Mucosa of stomach (tissue), 1 donor: ENCODE measurements around the gene CALY.

Experiments used
- H3K27me3 ChIP-seq: one replicate; pipeline ENCODE4 v1.7.0; 2013; ENCODE audit warnings: mild to moderate bottlenecking, low read length; ENCODE audit not compliant: control insufficient read depth, insufficient read depth
- H3K36me3 ChIP-seq: one replicate; pipeline ENCODE4 v1.7.0; 2013; ENCODE audit warnings: low read length; ENCODE audit not compliant: control insufficient read depth, insufficient read depth
- H3K4me1 ChIP-seq: one replicate; pipeline ENCODE4 v1.7.0; 2013; ENCODE audit warnings: mild to moderate bottlenecking, low read length; ENCODE audit not compliant: control insufficient read depth, insufficient read depth
- H3K4me3 ChIP-seq: one replicate; pipeline ENCODE4 v1.7.0; 2013; ENCODE audit warnings: low read length
- H3K9ac ChIP-seq: one replicate; pipeline ENCODE4 v1.7.0; 2013; ENCODE audit warnings: mild to moderate bottlenecking, low read length, moderate library complexity
- H3K9me3 ChIP-seq: one replicate; pipeline ENCODE4 v1.7.0; 2013; ENCODE audit warnings: mild to moderate bottlenecking, low read length, moderate library complexity; ENCODE audit not compliant: control insufficient read depth
- donor health status: Pancreatic carcinoma.

CALY gene

DNA sequence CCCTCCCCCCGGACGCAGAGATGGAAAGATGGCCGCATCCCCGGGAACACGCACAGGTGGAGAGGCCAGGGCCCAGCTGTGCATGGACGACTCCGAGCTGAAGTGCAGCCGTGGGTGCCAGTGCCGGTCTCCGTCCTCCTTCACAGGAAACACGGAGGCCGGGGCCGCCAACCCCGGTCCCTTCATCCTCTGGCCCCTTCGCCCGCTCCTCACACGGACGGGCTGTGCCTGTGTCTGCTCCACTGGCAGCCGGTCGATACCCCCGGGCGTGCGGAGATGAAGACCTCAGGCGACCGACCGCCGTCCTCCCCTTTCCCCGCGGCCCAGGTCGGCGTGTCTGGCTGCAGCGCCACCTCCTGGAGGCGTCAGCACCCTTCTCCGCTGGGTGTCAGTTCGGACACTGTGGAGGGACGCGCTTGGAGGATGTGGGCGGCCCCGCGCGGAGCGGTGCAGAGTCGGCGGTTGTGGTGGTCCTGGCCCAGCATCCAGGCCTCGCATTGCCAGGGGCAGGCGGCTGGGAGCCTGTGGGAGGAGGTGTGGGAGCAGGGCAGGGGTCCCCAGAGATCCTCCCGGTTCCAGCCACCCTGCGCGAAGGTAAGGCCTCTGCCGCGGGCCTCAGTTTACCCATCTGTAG lies 18.1 kb downstream of the CALY start:
- H3K9ac ChIP-seq = no peak overlapping the region
- H3K4me3 ChIP-seq = no peak overlapping the region
- peaks cover 9% of the 10 kb centered on the region for H3K27me3 ChIP-seq
- H3K9me3 ChIP-seq = no peaks in the 10 kb centered on the region
- H3K36me3 ChIP-seq = no peaks in the 10 kb centered on the region
- no peaks in the 10 kb centered on the region for H3K4me1 ChIP-seq

GRCh38 chr10:133316732-133317131 lies 20.0 kb downstream of the CALY start:
- H3K4me1 ChIP-seq = no peaks in the 10 kb centered on the region
- no peak overlapping the region for H3K4me3 ChIP-seq
- peaks cover 9% of the 10 kb centered on the region for H3K27me3 ChIP-seq
- H3K9ac ChIP-seq = no peak overlapping the region
- H3K36me3 ChIP-seq = no peaks in the 10 kb centered on the region
- H3K9me3 ChIP-seq = no peaks in the 10 kb centered on the region

GRCh38 chr10:133316266-133316665 lies 20.4 kb downstream of the CALY start:
- Histone ChIP-seq H3K36me3 (no peaks in the 10 kb centered on the region), H3K27me3 (peaks cover 9% of the 10 kb centered on the region), H3K9ac (no peak overlapping the region), H3K4me3 (no peak overlapping the region), H3K4me1 (no peaks in the 10 kb centered on the region), H3K9me3 (no peaks in the 10 kb centered on the region)

DNA sequence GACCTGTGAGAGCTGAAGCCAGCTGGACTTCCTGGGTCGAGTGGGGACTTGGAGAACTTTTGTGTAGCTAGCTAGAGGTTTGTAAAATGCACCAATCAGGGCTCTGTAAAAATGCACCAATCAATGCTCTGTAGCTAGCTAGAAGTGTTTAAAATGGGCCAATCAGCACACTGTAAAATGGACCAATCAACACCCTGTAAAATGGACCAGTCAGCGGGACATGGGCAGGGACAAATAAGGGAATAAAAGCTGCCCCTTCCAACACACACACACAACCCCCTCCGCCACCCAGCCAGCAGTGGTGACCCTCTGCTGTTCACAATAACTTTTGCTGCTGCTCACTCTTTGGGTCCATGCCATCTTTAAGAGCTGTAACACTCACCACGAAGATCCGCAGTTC lies 20.8 kb downstream of the CALY start:
- Histone ChIP-seq H3K36me3 (no peaks in the 10 kb centered on the region), H3K4me1 (no peaks in the 10 kb centered on the region), H3K27me3 (peaks cover 9% of the 10 kb centered on the region), H3K9ac (no peak overlapping the region), H3K9me3 (no peaks in the 10 kb centered on the region), H3K4me3 (no peak overlapping the region)

- peaks cover 6% of the 10 kb centered on the region for H3K4me1 ChIP-seq
- no peaks in the 10 kb centered on the region for H3K36me3 ChIP-seq
- peaks cover 9% of the 10 kb centered on the region for H3K27me3 ChIP-seq
- no peaks in the 10 kb centered on the region for H3K9me3 ChIP-seq
- no peak overlapping the region for H3K4me3 ChIP-seq
- H3K9ac ChIP-seq = no peak overlapping the region
Measured at GRCh38 chr10:133314911-133315310, 21.8 kb downstream of the CALY start.

DNA sequence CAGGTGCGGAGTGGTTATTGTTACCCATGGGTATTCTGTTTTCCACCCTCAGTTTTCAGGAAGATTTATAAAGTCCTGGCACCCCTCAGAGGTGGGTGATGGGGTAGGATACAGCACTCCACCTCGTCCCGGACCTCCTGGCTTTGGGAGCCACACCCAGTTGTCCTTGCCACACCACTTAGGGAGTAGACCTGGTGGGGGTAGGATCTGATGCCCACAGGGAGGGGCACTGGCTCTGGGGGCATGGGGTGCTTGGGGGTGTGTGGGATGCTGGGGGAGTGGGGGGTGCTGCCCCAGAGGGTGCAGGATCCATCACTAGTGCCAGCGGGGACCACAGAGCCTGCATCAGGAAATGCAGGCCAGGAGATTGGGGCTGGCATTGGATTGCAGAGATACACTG lies 23.5 kb downstream of the CALY start:
- Histone ChIP-seq H3K9ac (no peak overlapping the region), H3K9me3 (no peaks in the 10 kb centered on the region), H3K36me3 (no peaks in the 10 kb centered on the region), H3K4me3 (no peak overlapping the region), H3K27me3 (no peaks in the 10 kb centered on the region), H3K4me1 (peaks cover 14% of the 10 kb centered on the region)

- Histone ChIP-seq H3K9ac (no peak overlapping the region), H3K4me3 (no peak overlapping the region), H3K36me3 (no peaks in the 10 kb centered on the region)
Measured at GRCh38 chr10:133312769-133313145, 23.9 kb downstream of the CALY start.

GRCh38 chr10:133312016-133312768 lies 24.5 kb downstream of the CALY start:
- Histone ChIP-seq H3K4me1 (peaks cover 18% of the 10 kb centered on the region), H3K9me3 (no peaks in the 10 kb centered on the region), H3K27me3 (no peaks in the 10 kb centered on the region), H3K36me3 (no peaks in the 10 kb centered on the region), H3K9ac (no peak overlapping the region), H3K4me3 (no peak overlapping the region)

More at GRCh38 chr10:133312769-133313145, 23.9 kb downstream of the CALY start:
- H3K27me3 ChIP-seq = no peaks in the 10 kb centered on the region
- H3K9me3 ChIP-seq = no peaks in the 10 kb centered on the region
- peaks cover 14% of the 10 kb centered on the region for H3K4me1 ChIP-seq

DNA sequence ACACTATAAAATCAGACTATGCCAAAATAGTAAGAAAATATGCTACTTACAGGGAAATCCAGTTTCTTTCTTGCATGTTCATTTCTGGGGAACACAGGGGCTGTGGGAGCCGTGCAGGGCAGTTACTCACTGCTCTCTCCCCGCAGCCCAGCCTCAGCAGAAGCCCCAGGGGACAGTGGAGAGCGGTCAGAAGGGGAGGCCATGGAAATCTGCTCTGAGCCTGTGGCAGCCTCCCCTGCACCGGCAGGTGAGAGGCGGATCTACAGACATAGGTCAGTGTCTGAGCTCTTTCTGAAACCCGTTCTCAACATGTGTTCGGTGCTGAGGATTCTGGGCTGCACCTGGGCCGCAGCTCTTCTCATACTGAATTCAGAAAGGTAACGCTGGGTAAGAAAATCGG lies 25.1 kb downstream of the CALY start:
- H3K4me3 ChIP-seq = no peak overlapping the region

DNA sequence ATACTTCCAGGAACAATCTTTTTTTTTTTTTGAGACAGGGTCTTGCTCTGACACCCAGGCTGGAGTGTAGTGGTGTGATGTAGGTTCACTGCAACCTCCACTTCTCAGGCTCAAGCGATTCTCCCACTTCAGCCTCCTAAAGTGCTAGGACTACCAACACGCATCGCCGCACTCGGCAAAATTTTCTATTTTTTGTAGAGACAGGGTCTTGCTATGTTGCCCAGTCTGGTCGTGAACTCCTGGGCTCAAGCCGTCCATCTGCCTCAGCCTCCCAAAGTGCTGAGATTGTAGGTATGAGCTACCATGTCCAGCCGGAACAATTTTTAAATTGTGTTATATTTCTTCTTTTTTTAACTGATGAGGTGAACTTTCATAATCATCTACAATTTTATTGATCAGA lies 25.9 kb downstream of the CALY start:
- Histone ChIP-seq H3K27me3 (no peaks in the 10 kb centered on the region), H3K4me1 (peaks cover 22% of the 10 kb centered on the region), H3K4me3 (no peak overlapping the region), H3K9me3 (no peaks in the 10 kb centered on the region), H3K36me3 (no peaks in the 10 kb centered on the region), H3K9ac (no peak overlapping the region)

More for the DNA sequence above, 25.1 kb downstream of the CALY start:
- no peaks in the 10 kb centered on the region for H3K27me3 ChIP-seq
- H3K4me1 ChIP-seq = peaks cover 22% of the 10 kb centered on the region
- no peak overlapping the region for H3K9ac ChIP-seq
- no peaks in the 10 kb centered on the region for H3K36me3 ChIP-seq
- H3K9me3 ChIP-seq = no peaks in the 10 kb centered on the region

- Histone ChIP-seq H3K9me3 (no peaks in the 10 kb centered on the region), H3K4me1 (peaks cover 24% of the 10 kb centered on the region), H3K9ac (no peak overlapping the region), H3K36me3 (no peaks in the 10 kb centered on the region), H3K27me3 (no peaks in the 10 kb centered on the region), H3K4me3 (no peak overlapping the region)
Measured at GRCh38 chr10:133310399-133310755, 26.3 kb downstream of the CALY start.

GRCh38 chr10:133309720-133310398 lies 26.8 kb downstream of the CALY start:
- Histone ChIP-seq H3K27me3 (no peaks in the 10 kb centered on the region), H3K4me3 (no peak overlapping the region), H3K4me1 (peaks cover 27% of the 10 kb centered on the region), H3K9ac (no peak overlapping the region), H3K36me3 (no peaks in the 10 kb centered on the region), H3K9me3 (no peaks in the 10 kb centered on the region)
